GM18502 (cell line): ENCODE measurements around the gene AK9.
A peak's percentile ranks its signal among the peaks of the same experiment; 100 is the strongest.
"Not testable (repeated sequence)": the region's sequence is repeated elsewhere in the genome, so short reads cannot be mapped to it uniquely, and the experiment has no call there.

Experiments used
- ATAC-seq: cut with Tn5 transposase; IDR thresholded peaks from one replicate; pipeline ENCODE4 v1.9.1; 2021; ENCODE audit warnings: mild to moderate bottlenecking; ENCODE audit not compliant: unreplicated experiment, poor library complexity

Gene AK9

GRCh38 chr6:109628158-109629000 is 62.6 kb downstream of the AK9 start:
- no peak for ATAC-seq

- no peak for ATAC-seq
Measured at GRCh38 chr6:109626311-109626710, 64.7 kb downstream of the AK9 start.

GRCh38 chr6:109625199-109625598 is 65.8 kb downstream of the AK9 start:
- ATAC-seq = no peak

GRCh38 chr6:109623288-109623687 is 67.7 kb downstream of the AK9 start:
- ATAC-seq = no peak

GRCh38 chr6:109612268-109612667 is 78.7 kb downstream of the AK9 start:
- ATAC-seq = no peak

- ATAC-seq = no peak
Measured at GRCh38 chr6:109611502-109611901, 79.5 kb downstream of the AK9 start.

GRCh38 chr6:109610590-109610989 is 80.4 kb downstream of the AK9 start:
- ATAC-seq = no peak

- no peak for ATAC-seq
Measured at GRCh38 chr6:109609737-109610136, 81.3 kb downstream of the AK9 start.

GRCh38 chr6:109606359-109606758 is 84.6 kb downstream of the AK9 start:
- no peak for ATAC-seq

GRCh38 chr6:109595998-109596397 is 95.0 kb downstream of the AK9 start:
- ATAC-seq = no peak

GRCh38 chr6:109580519-109580918 is 110.5 kb downstream of the AK9 start:
- no peak for ATAC-seq

- peak; percentile 97 for ATAC-seq
Measured at GRCh38 chr6:109579361-109579760, 111.6 kb downstream of the AK9 start.

- ATAC-seq = not testable (repeated sequence)
Measured at GRCh38 chr6:109569901-109570300, 121.1 kb downstream of the AK9 start.

- ATAC-seq = no peak
Measured at GRCh38 chr6:109561844-109562243, 129.2 kb downstream of the AK9 start.

GRCh38 chr6:109531446-109531845 is 159.6 kb downstream of the AK9 start:
- no peak for ATAC-seq

GRCh38 chr6:109527989-109528388 is 163.0 kb downstream of the AK9 start:
- ATAC-seq = no peak

GRCh38 chr6:109526905-109527628 is 163.9 kb downstream of the AK9 start:
- ATAC-seq = peak; percentile 61

- no peak for ATAC-seq
Measured at GRCh38 chr6:109524129-109524528, 166.9 kb downstream of the AK9 start.

- ATAC-seq = no peak
Measured at GRCh38 chr6:109523478-109523877, 167.5 kb downstream of the AK9 start.

GRCh38 chr6:109521080-109521479 is 169.9 kb downstream of the AK9 start:
- no peak for ATAC-seq

GRCh38 chr6:109519647-109520046 is 171.4 kb downstream of the AK9 start:
- ATAC-seq = not testable (repeated sequence)

- no peak for ATAC-seq
Measured at GRCh38 chr6:109516929-109517328, 174.1 kb downstream of the AK9 start.
